Measurements from ENCODE around the gene TANGO2. TPM values are rescaled to one million over a fixed set of nuclear protein-coding genes. Genes with fewer than 3 reads are reported as not detected.

The TANGO2 gene
- total and polyA plus RNA-seq, 9 of the 15 experiments (the other 6 are each of a cell fraction or from before 2014, with no cell fraction given) = 15.5 to 94.9 (median 70.1) TPM

GRCh38 chr22:20065896-20066616 is 45.1 kb downstream of the TANGO2 start:
- intact Hi-C loops (cut with micrococcal nuclease) = no loop called here
- BruUV-seq (replicated peaks) = no TSS peak
- WGBS (ENCODE audit: insufficient coverage, low coverage, missing lambda C conversion rate) = 74% methylated on average over 14 of the region's 14 CpGs
- Histone ChIP-seq H3K4me2 (ENCODE audit: insufficient read depth, low read length) (no peak overlapping the region), H3K27ac (ENCODE audit: extremely low read depth, low read depth, low read length) (no peak overlapping the region), H3K79me2 (ENCODE audit: control insufficient read depth, insufficient read depth, low read length) (peaks cover 4% of the 10 kb centered on the region; the same call in 1 of the 3 replicates), H2AFZ (ENCODE audit: low read depth, low read length) (no peak overlapping the region), H3K27me3 (ENCODE audit: control insufficient read depth in 2 of 2, insufficient read depth in 2 of 2, low read length in 2 of 2) (no peaks in the 10 kb centered on the region), H3K9me3 (replicated peaks; ENCODE audit: control insufficient read depth, insufficient read depth, low read depth, low read length) (no peaks in the 10 kb centered on the region), H3K4me3 (no peak overlapping the region), H3K9me1 (ENCODE audit: control insufficient read depth, insufficient read depth, low read length) (peaks cover 9% of the 10 kb centered on the region), H3K9ac (ENCODE audit: insufficient read depth in 1 of 2, low read depth in 2 of 2, low read length in 2 of 2) (peak overlapping the region in 1 of 2 experiments; percentile 83; a peak in 2 of 4 replicates), H3K36me3 (ENCODE audit: control insufficient read depth, insufficient read depth, low read length) (peaks cover 40% of the 10 kb centered on the region), H4K20me1 (replicated peaks; ENCODE audit: control insufficient read depth, insufficient read depth, low read length) (peaks cover 15% of the 10 kb centered on the region; the same call in 1 of the 2 replicates), H3K4me1 (replicated peaks in 1 of 2; ENCODE audit: control insufficient read depth in 2 of 2, insufficient read depth in 2 of 2, low read length in 2 of 2) (peaks cover 16 to 55% of the 10 kb centered on the region in 2 experiments)
- ATAC-seq (peak; percentile 8), DNase-seq (ENCODE audit: extremely low read depth in 1 of 4, low spot score in 3 of 4) (no peak), FAIRE-seq (no peak)
- ChIA-PET POLR2A (interaction anchor here (0.6 to 1.4 kb wide), 4 partner anchors 9 to 81 kb away, joined by 3 to 6 read pairs (median 4); no protein-coding TSS in a partner anchor), CTCF (ENCODE audit: low intra/inter-chr PET ratio) (no interaction called here)
- in situ Hi-C loops (cut with MboI) = no loop called here
- no peak for TF ChIP-seq ZZZ3 (IDR thresholded peaks at IDR 0.05)
- TF ChIP-seq WHSC1 (IDR thresholded peaks at IDR 0.05; ENCODE audit: low read length) = peak; percentile 94
- TF ChIP-seq POLR2B (IDR thresholded peaks at IDR 0.05; ENCODE audit: low read depth, partially characterized antibody) = peak; percentile 32
- no peak for TF ChIP-seq RUNX1 (IDR thresholded peaks at IDR 0.05; ENCODE audit: low read depth)
- 0 out of 2 replicates have a peak, but pooled peaks have one; percentile 44 for TF ChIP-seq HMGXB4 (CRISPR knock-in tag; IDR thresholded peaks at IDR 0.05)
- TF ChIP-seq BDP1 (IDR thresholded peaks at IDR 0.05; ENCODE audit: insufficient read depth, insufficient read length) = no peak
- peak; percentile 53 for TF ChIP-seq HMGN3 (IDR thresholded peaks at IDR 0.05; ENCODE audit: borderline replicate concordance, extremely low read depth, insufficient read length, low read depth, low read length)
- TF ChIP-seq ZKSCAN3 (CRISPR knock-in tag; IDR thresholded peaks at IDR 0.05) = no peak
- 0 out of 2 replicates have a peak, but pooled peaks have one; percentile 2 for TF ChIP-seq TCF7L2 (IDR thresholded peaks at IDR 0.05; ENCODE audit: low read depth, low read length)
- TF ChIP-seq HDAC2 (IDR thresholded peaks at IDR 0.05) = no peak
- no peak for TF ChIP-seq DIDO1 (tag; IDR thresholded peaks at IDR 0.05; ENCODE audit: low read depth)
- no peak for TF ChIP-seq ZNF583 (CRISPR knock-in tag; IDR thresholded peaks at IDR 0.05)
- TF ChIP-seq NR2F6 (CRISPR knock-in tag; IDR thresholded peaks at IDR 0.05) = no peak
- TF ChIP-seq POLR2G (IDR thresholded peaks at IDR 0.05; ENCODE audit: low read depth, low read length) = peak; percentile 66
- no peak for TF ChIP-seq GTF2E2 (tag; IDR thresholded peaks at IDR 0.05)
- TF ChIP-seq POLR2A (conservative IDR thresholded peaks at IDR 0.05) = peak; percentile 53
- no peak for TF ChIP-seq MYC (IDR thresholded peaks at IDR 0.05; ENCODE audit: low read depth, low read length)
- no peak for TF ChIP-seq MYC (CRISPR knock-in tag; IDR thresholded peaks at IDR 0.05; ENCODE audit: borderline replicate concordance, low read depth)
- TF ChIP-seq POLR2AphosphoS5 (IDR thresholded peaks at IDR 0.05; ENCODE audit: control insufficient read depth, insufficient read depth, low read depth, low read length) = peak; percentile 24; the same call in 1 of the 2 replicates
- TF ChIP-seq, protein P1, sequence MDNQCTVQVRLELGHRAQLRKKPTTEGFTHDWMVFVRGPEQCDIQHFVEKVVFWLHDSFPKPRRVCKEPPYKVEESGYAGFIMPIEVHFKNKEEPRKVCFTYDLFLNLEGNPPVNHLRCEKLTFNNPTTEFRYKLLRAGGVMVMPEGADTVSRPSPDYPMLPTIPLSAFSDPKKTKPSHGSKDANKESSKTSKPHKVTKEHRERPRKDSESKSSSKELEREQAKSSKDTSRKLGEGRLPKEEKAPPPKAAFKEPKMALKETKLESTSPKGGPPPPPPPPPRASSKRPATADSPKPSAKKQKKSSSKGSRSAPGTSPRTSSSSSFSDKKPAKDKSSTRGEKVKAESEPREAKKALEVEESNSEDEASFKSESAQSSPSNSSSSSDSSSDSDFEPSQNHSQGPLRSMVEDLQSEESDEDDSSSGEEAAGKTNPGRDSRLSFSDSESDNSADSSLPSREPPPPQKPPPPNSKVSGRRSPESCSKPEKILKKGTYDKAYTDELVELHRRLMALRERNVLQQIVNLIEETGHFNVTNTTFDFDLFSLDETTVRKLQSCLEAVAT (IDR thresholded peaks at IDR 0.05) = no peak
- no peak for TF ChIP-seq ZNF57 (CRISPR knock-in tag; IDR thresholded peaks at IDR 0.05)

Measured in K562 (cell line).